HG03108 (cell line): ENCODE data around the gene OAT.
A peak's percentile ranks its signal among the peaks of the same experiment; 100 is the strongest.

Source experiments
- ATAC-seq: cut with Tn5 transposase; IDR thresholded peaks from one replicate; pipeline ENCODE4 v1.9.1; 2021; ENCODE audit warnings: moderate library complexity; ENCODE audit not compliant: unreplicated experiment

The OAT gene

DNA sequence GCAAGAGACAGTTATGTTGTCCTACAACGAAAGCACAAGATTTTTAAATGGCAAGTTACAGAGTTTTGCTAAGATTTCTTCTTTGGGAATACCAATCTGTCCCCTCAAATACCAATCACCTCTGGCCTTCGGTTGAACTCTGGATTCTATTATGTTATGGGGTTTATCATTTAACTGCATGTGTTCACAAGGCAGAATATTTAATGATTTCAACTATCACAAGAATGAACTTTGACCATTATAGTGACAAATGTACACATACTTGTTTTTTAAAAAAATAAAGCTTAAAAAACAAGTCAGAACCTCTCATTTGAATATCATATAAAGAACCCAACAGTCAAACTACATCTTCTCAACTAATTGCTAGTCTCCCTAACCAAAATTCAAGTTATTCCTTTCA is 11.3 kb downstream of the OAT start:
- no peak for ATAC-seq

DNA sequence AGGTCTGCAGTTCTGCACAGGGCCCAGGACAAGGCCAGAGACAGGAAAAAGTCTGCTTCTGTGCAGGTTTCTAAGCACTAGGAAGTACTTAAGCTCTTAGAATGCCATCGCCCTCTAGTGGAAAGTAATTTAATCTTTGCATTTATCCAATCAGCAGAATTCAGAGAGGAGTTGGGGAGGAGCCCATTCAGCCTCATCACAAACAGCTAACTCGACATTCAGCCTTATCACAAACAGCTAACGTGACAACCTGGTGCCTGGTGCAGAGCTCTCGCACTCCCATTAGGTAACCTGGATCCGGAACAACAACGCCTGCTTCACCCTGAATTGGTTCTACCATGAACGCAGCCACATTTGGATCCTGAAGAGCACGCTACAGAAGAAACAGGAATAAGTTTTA is 15.2 kb downstream of the OAT start:
- peak; percentile 83 for ATAC-seq

DNA sequence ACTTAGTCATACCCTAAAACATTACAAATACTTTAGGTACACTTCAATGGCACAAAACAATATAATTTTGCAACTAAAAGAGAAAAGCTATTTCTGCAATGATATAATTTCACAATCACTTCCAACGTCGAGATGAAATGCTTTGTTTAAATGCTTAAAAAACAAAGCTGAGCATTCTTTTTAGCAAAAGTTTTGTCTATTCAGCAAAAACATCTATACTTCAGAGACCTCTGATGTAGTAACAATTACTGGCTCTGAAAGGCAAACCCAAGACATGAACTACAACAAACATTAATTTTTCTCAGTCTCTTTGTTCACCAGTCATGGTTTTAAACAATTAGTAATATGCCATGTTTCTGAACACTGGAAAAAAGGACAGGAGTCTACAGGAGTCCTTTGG is 16.4 kb downstream of the OAT start:
- ATAC-seq = no peak

DNA sequence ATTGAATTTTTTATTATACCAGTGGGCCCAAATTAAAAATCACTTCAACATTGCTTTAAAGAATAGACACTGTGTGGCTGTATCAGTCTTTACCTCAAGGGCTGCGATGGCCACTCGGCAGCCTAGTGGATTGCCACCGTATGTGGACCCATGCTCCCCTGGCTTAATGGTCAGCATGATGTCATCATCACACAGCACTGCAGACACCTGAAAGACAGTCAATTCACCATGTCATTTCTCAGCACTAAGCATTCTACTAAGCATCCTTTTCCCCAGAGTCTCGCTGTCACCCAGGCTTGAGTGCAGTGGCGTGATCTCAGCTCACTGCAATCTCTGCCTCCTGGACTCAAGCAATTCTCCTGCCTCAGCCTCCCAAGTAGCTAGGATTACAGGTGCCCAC is 17.1 kb downstream of the OAT start:
- ATAC-seq = no peak

DNA sequence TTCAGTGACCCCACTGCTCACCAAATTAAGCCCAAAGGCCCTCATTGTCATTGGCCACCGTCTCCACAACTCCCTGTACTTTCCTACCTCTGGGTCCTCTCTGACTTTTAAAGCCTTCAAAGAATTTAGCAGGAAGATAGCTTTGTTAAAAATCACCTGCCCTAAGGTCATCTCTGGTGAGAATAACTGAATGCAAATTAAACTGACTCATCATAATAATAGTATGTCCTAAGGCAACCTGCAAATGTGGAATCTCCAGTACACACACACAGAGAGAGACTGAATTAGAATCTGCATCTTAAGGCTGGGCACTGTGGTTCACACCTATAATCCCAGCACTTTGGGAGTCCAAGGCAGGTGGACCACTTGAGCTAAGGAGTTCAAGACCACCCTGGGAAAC is 24.1 kb downstream of the OAT start:
- no peak for ATAC-seq

DNA sequence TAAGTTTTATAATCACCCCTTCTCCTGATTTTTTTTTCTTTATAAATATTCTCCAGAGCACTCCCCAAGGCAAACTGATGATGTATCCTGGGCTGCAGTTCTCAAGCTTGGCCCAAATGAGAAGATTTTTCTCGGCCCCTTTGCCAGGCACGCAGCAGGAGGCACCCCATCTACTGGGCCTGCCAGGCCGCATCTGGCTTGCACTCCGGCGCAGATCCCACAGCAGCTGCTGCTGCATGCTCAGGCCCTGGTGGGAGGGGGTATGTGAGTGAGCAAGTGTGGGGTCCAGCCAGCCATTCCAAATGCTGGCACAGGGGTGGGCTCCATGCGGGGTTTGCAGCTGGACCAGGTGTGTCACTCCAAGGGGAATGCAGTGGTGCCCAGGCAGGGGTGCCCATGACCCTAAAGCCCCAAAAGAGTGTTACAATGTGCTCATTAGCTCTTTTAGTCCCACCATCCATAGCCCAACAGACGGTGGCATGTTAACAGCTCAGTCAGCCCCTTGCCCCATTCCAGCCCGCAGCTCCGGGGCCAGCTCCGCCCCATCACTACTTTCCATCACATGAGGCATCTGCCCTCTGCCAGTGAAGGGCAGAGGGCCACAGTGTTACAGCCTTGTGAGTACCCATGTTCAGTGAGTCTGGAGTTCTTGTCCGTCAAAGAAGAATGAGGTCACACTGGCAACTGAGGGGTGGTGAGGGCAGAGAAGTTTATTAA is 25.9 kb downstream of the OAT start:
- ATAC-seq = no peak

DNA sequence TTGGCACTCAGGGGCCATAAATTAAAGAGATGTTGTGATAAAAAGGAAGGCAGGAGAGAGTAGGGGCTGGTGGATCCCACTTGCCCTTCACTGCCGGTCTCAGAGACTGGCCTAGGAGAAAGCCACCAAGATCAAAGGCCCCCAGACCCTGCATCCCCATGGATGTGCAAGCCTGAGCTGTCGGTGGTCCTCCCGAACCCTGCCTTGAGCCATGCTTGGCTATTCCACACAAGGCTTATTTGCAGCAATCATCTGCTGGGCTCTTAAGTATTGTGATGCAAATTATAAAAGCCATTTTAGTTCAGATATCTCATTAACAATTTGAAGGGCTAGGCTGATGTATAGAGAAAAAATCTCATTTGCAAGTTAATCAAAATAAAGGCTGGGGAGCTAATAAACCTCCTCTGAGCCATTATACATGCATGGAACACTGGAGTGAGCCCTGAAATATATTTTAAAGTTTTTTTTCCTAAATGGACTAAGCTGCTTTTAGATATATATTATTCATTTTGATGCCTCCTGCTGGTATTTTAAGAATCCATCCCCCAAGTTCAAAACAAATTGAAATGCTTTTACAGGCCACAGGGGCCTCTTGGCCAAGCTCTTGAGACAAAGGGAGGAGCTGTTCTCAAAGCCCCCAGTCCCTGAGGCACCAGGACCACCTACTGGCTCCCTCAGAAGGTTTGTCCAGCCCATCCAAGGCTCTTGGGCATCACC is 28.1 kb downstream of the OAT start:
- no peak for ATAC-seq

DNA sequence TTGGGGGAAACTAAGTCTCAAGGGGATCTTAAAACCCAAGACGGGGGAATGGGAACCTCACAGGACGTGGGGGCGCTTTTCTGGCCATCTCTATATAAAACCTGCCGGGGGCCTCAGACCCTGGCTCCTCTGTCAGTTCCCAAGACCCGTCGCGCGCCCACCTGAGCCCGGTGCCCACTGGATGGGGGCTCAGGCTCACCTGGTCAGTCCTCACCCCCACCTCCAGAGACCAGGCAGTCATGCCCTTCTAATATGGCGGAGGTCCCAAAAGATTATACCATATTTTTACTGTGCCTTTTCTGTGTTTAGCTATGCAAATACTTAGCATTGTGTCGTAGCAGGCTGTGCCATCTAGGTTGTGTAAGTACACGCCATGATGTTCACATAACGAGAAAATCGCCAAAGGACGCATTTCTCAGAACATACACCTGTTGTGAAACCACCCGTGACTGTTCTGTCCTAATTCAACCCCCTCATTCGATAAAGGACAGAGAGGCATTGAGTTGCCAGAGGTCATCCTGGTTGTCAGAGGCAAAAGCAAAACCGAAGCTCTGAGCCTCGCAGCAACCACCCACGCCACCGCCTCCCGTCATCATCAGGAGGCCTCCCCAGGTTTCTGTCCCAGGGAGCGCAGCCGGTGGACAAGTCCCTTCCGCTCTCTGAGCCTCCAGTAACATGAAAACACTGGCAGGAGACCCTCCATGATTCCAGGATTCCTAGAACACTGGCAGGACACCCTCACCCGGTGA is 28.9 kb downstream of the OAT start:
- ATAC-seq = no peak

DNA sequence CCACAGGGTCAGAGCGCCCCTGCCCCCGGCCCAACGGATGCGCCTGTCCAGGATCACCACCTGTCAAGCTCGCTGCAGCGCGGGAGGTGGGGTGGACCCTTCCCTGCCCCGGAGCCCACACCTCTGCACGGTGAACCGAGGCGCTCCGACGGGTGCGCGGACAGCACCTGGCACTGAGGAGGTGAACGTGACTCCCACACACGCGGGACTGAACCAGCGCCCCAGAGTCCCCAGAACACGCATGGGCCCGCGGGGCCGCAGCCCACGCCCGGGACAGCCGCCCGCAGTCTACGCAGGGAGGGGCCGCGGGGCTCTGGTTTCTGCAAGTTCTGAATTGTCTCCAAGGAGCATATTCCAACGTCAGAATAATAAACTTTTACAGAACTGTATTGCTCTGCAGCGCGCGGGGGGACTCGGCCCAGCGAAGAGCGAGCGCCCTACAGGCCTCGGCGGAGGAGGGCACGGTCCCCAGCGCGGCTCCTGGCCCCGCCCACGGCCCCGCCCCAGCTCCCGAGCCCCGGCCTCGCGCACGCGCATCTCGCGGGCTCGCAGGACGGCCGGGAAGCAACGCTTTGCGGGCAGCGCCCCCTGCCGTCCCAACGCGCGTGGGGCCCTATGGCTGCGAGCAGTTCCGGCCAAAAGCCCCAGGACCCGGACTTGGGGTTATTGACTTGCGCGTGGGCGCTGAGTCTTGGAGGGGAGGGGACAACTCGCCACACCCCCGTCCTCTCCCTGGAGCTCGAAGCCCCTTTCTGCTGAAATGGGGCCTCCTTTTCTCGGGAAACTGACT is 29.7 kb downstream of the OAT start:
- ATAC-seq = peak; percentile 84

DNA sequence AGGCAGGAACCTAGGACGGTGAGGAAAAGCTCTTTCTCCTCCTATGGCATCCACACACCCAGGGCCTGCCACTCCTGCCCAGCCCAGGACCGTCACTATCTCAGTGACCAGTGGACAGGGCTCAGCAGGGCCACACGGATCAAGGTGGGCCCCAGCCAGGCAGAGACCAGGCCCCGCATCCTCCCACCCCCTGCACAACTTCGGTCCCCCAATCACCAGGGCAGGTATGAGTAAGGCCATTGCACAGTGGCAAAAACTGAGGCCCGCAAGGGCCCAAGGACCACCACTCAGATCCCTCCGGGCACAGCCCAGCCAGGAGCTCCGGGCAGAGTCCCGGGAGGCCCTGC is 30.3 kb downstream of the OAT start:
- no peak for ATAC-seq

DNA sequence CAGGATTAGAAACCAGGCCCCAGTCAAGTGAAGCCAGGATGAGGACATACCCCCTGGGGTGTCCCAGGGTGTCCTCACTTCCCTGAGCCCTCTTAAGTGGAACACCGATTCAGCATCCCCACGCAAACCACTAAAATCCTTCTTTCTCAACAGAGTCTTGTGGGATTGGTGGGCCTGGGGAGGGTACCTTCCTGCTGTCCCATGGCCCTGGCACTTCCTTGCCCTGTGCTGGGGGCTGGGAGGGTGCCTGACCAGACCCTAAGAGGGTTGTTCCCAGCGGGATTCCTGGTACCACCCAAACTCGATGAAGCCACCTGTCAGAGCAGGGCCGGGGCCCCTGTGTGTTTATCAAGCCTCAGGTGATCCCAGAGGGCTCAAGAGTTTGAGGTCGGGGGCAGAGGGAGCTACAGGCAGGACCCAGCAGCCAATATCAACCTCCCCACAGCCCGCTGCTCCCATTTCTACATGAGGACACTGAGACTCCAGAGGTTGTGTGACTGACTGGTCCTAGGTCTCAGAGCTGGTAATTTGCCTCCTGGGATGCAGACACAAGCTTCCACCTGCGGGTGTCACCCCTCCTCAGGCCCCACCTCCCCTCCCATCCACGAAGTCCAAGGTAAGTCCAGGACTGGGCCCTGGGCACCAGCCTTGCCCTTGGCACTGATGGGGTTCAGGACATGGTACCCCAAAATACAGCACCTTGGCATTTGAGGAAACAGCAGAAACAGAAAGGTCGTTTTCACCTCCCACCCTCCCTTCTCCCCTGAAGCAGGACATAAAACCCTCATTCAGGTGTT is 31.4 kb downstream of the OAT start:
- ATAC-seq = no peak

DNA sequence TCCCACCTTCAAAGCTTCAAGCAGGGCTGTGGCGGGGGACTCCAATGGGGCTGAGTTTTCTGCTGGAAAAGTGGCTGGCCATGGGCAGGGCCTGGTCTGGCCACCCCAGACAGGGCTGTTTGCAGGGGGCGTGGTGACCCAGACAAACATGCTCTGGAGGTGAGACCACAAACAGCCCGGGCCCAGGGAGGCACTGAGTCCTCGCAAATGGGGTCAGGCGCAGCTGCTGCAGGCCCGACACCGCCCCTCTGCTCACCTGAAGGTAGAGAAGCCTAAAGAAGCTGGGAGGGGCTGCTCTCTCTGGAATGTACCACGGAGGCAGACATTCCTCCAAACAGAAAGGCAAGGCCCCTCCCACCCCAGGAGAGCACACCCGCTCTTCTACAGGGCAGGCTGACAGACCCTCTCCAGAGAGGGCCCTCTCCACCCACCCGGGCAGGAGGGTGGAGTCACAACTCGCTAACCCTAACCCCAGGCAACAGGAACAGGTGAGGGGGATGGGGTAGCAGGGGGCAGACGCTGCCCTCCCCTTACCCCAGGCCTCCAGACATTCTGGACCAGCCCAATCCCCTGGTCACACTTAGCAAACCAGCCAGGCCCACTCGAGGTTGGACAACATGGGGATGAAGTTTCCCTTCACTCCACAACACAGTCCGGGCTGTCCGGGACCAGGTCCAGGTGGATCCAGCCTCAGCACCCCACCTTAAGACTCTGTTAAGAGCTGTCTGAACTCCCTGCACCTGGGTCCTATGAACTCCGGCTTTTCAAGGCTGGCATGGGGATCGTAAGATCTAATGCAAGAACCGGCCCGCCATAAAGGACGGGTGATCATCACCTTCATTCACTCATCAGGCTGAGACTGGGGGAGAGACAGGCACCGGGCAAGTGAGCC is 32.3 kb downstream of the OAT start:
- no peak for ATAC-seq

DNA sequence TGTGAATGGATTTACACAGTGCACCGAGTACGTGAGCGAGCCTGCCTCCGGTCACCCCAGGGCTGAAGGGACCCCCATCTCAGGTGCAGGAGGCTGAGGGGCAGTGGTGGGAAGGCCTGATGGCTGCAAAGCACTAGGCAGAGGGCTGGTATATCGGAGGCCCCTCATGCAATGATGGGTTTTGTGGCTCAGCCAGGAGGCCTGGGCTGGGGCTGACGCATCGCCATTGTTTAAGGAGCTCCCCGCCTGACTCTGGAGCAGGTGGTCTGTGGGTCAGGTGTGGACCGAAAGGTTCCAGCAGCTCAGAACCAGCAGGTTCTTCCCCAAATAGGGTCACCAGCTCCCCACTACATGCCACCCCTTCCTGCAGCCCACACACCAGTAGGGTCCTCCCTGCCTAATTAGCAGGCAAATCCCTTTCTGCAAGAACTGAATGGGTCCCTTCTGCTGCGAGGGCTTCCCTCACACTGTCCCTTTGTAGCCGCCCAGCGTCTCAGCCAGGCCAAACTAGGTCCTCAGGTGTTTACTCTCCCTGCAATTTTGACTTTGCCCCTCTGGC is 33.0 kb downstream of the OAT start:
- ATAC-seq = no peak

DNA sequence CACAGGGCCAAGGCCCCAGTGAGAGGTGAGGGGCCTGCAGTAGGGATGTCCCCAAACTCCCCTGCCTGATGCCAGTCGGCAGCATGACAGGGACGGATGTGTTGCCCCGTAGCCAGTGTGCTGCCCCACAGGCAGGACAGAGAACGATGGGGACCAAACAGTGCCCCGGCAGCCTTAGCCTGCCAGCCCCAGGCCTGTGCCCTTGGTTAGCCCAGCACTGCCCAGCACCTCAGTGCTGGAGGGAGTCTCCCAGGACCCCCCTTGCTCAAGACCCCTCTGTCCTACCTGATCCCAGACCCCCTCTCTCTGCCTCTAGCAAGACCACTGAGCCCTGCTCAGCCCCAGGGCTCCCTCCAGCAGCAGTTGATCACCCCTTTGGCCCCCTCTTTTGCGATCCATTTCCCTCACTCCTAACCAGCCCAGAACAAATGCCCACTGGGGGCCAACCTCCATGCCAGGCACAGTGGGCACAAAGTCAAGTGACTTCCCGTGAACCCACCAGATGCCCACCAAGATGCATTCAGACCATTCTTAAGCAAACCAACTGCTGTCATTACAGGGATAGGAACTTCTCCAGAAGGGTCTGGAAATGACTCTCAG is 34.0 kb downstream of the OAT start:
- no peak for ATAC-seq

DNA sequence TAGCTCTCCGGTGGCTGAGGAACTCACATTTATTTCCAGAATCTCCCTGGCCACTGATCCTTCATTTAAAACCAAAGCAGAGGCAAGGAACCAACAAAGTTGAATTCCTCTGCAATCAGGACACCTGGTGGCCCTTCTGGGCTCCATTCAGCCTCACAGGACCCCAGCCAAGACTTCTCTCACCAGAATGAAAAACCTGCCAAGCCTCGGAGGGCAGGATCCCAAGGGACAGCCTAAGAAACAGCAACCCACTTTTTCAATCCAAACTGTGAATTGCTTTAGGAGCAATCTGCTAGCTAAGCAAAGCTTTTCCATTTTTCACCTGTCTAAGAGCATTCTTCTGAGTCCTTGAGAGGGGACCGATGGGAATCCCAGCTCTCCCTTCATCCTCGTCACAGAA is 34.6 kb downstream of the OAT start:
- no peak for ATAC-seq

DNA sequence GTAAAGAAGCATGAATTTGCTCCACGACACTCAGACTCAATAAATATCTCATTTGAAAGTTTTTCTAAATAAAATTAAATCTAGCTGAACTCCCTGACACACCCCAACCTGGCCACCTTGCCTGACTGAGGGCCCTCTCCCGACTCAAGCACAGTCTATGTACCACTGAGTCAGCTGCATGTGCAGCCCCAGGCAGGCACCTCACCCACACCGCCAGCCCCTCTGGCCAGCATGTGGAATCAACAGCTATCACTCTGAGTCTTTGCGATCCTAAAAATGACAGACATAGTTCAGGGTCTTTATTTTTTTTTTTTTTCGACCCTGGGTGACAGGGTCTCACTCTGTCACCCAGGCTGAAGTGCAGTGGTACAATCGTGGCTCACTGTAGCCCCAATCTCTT is 35.2 kb downstream of the OAT start:
- no peak for ATAC-seq

DNA sequence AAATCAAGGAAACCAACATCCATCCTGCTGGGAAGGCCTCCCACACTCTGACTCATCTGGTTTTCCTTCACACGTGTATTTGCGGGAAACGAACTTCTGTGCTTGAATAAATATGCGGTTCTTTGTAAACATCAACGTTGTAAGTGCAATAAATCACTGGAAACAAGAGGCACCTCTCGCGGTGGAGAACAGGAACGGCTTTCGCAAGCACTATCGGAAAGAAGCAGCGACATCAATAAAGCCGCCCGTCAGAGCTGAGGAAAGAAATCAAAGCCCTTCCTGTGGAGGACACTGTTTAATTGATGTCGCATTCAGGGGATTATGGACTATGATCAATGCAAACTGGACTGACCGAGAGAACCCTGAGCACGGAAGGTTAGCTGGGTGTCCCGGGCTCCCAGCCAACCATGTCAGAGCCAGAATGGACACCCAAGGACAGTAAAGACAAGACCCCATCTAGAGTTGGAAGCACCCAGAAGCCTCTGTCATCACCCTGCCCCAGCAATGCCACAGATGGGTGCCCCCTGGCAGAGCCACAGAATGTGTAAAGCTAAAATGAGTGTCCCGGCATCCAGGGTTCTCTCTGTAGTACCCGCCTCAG is 37.6 kb downstream of the OAT start:
- ATAC-seq = no peak

DNA sequence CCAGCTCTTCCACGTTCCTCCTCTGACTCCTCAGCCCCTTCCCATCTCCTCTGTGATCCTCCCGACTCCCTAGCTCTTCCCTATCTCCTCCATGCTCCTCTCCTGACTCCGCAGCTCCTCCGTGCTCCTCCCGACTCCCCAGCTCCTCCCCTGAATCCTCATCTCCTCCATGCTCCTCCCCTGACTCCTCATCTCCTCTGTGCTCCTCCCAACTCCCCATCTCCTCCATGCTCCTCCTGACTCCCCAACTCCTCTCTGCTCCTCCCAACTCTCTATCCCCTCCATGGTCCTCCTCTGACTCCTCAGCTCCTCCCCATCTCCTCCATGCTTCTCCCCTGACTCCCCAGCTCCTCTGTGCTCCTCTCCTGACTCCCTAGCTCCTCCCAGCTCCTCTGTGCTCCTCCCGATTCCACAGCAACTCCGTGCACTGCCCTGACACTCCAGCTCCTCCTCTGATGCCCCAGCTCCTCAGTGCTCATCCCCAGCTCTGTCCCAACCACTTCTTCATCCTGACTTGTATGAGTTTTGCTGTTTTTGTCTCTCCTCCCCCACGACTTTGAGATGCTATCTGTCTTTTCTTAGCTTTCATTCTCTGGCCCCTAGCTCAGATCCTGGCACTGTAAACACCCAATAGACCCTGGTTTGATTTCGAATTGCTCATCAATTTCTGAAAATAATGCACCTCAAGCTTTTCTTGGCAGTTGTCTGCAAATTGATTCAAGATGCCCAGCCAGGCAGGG is 38.3 kb downstream of the OAT start:
- no peak for ATAC-seq
